Measurements from ENCODE around the gene GPER1.

The GPER1 gene

DNA sequence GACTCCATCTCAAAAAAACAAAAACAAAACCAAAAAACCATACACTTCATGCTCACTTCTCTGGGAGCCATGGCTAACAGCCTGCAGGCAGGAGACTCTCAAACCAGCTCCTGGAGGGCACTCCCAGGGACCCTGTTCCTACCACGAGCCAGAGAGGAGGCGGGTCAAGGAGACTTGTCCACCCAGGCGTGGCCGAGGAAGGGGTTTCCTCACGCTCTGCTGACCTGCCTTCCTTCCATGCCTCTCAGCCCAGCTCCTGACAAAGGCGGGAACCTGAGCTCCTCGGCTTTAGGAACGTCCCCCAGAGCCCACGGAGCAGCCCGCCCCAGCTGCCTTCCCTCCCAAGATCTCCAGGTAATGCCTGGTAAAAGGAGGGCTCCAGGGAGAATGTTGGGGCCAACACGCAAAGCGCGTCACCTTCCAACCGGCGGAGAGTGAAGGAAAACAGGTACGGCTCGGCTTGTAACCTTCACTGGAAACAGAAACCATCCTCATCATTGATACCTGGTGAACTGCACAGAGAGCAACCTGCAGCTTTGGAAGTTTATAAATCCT is 34.0 kb upstream of the GPER1 start:
- DNase-seq (ENCODE audit: low read depth in 2 of 2) = no peak

DNA sequence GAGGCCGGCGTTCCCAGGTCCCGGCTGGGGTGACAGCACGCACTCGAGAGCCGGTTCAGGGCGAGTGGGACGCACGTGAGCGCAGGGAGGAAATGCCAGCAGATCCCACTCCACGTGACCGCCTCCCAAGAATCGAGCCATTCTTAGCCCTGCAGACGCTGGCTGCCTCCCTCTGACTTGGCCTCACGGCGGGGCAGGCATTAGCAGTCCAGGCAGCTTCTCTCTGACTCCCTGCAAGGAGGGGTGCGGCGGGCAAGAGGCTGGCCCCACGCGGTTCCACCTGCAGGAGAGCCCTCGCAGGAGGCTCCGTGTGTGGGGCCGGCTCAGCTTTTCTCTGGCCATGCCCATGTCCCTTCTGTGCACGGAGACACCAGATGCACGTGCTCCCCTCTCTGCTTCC is 33.5 kb upstream of the GPER1 start:
- DNase-seq (ENCODE audit: low read depth in 2 of 2) = no peak

DNA sequence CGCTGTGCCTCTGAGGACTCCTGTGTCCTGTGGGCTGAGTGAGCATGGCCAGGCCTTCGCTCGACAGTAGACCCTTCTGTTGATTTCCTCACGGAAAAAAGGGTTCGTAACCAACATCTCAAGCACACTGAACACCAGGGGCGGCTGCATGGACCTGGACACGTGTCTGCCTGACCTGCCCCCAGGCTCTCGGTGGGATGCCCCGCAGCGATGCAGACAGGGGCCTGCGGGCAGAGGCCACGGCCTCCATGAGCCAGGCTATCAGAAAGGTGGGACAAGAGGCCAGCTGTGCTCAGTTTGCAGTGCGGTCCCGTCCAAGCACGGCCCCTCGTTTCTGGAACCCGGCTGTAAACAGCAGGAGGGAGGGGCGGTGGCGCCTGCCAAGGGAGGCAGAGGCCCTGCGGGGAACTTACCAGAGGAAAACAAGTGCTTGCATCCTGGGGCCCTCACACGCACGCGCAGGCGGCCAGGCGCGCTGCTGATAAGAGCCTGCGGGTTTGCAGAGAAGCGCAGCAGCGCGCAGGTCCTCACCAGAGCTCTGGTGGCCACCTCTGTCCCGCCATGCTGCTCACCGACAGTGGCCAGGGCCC is 33.0 kb upstream of the GPER1 start:
- DNase-seq (ENCODE audit: low read depth in 2 of 2) = no peak

DNA sequence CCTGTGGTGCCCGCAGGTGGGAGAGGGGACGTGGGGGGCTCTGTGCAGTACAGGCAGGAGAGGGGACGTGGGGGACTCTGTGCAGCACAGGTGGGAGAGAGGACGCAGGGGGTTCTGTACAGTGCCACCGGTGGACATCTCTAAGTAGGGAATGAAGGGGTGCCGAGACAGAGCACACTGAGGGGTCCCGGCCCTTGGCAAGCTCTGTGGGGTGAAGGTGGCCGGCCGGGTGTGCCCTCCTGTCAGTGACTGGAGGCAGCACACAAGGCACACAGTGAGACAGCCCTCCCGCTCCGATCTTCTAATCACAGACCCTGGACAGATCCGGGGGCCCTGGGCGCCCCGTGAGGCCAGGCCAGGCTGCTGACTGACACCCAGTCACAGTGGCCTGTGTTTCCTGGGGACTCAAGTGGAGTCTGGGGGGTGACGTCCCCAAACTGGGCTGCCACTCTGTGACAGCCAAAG is 32.4 kb upstream of the GPER1 start:
- DNase-seq (ENCODE audit: low read depth in 2 of 2) = no peak

DNA sequence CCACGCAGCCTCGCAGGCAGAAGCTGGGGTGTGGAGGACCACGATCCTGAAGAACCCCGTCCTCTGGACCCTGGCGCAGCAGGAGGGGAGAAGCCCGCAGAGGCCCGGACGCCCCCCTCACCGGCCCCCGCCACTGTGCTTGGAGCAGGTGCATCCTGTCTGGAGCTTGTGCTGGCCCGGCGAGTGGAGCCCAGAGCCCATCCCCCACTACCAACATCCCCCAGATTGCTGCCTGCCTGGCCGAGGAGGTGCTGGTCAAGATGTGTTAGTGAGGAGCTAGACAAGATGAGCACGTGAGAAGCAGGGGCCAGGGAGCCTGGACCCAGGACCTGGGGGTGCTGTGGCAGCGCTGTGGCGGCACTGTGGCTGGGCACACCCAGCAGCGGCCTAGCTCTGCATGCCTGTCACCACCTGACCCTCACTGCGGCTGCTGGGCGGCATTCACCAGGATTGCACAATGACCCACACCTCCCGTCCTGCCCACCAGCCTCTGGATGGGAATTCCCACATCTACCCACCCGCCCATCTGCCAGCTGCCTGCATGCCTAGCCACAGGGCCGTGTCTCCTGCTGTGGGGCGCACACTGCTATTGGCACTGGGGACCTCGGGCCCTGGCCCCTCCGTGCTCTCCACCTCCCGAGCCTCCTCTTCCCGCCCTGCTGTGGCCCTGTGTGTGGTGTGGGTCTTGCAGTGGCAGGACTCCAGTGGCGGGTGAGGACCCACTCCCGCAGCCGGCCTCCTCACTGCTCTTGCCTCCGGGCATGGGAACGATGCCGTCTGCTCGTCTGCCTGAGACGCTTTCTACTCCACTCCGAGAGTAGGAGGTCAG is 31.7 kb upstream of the GPER1 start:
- DNase-seq (ENCODE audit: low read depth in 2 of 2) = no peak

DNA sequence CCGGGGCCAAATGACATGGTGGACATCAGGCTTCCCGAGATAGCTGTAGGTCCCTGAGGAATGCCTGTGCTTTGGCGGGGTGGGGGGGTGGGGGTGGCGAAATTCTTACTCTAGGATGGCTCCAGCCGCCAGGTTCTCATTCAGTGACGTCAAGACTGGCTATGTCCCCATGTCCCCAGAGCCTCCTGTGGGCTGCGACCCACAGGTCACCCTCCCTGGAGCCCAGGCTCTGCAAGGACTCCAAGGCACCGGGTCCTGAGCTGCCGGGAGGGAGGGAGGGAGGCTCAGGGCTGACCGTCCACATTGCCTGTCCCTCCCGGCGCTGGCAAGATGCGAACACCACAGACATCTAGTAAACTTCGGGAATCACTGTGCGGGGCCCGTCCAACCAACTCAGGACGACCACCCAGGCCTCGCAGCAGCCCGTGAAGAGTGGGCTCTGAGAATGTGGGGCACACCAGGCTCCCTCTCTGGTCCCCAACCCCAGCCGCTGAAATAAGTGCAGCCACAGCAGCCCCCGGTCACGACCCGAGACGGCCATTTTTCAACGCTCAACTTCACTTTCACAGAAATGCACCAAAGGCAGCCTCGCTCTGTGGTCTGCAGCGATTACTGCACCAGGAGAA is 31.0 kb upstream of the GPER1 start:
- no peak for DNase-seq (ENCODE audit: low read depth in 2 of 2)

DNA sequence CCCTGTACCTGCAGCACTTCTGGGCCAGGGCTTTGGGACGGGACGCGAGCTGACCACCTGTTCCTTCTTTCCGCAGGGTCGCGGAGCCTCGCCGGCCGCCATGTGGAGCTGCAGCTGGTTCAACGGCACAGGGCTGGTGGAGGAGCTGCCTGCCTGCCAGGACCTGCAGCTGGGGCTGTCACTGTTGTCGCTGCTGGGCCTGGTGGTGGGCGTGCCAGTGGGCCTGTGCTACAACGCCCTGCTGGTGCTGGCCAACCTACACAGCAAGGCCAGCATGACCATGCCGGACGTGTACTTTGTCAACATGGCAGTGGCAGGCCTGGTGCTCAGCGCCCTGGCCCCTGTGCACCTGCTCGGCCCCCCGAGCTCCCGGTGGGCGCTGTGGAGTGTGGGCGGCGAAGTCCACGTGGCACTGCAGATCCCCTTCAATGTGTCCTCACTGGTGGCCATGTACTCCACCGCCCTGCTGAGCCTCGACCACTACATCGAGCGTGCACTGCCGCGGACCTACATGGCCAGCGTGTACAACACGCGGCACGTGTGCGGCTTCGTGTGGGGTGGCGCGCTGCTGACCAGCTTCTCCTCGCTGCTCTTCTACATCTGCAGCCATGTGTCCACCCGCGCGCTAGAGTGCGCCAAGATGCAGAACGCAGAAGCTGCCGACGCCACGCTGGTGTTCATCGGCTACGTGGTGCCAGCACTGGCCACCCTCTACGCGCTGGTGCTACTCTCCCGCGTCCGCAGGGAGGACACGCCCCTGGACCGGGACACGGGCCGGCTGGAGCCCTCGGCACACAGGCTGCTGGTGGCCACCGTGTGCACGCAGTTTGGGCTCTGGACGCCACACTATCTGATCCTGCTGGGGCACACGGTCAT is 30.3 kb upstream of the GPER1 start:
- no peak for DNase-seq (ENCODE audit: low read depth in 2 of 2)

DNA sequence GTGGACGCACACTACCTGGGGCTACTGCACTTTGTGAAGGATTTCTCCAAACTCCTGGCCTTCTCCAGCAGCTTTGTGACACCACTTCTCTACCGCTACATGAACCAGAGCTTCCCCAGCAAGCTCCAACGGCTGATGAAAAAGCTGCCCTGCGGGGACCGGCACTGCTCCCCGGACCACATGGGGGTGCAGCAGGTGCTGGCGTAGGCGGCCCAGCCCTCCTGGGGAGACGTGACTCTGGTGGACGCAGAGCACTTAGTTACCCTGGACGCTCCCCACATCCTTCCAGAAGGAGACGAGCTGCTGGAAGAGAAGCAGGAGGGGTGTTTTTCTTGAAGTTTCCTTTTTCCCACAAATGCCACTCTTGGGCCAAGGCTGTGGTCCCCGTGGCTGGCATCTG is 29.6 kb upstream of the GPER1 start:
- DNase-seq (ENCODE audit: low read depth in 2 of 2) = no peak

DNA sequence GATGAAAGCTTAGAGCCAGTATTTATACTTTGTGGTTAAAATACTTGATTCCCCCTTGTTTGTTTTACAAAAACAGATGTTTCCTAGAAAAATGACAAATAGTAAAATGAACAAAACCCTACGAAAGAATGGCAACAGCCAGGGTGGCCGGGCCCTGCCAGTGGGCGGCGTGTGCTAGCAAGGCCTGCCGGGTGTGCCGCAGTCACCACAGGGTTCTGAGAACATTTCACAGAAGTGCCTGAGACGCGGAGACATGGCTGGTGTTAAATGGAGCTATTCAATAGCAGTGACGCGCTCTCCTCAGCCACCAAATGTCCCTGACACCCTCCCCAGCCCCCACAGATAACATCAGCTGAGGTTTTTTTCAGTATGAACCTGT is 29.1 kb upstream of the GPER1 start:
- no peak for DNase-seq (ENCODE audit: low read depth in 2 of 2)

DNA sequence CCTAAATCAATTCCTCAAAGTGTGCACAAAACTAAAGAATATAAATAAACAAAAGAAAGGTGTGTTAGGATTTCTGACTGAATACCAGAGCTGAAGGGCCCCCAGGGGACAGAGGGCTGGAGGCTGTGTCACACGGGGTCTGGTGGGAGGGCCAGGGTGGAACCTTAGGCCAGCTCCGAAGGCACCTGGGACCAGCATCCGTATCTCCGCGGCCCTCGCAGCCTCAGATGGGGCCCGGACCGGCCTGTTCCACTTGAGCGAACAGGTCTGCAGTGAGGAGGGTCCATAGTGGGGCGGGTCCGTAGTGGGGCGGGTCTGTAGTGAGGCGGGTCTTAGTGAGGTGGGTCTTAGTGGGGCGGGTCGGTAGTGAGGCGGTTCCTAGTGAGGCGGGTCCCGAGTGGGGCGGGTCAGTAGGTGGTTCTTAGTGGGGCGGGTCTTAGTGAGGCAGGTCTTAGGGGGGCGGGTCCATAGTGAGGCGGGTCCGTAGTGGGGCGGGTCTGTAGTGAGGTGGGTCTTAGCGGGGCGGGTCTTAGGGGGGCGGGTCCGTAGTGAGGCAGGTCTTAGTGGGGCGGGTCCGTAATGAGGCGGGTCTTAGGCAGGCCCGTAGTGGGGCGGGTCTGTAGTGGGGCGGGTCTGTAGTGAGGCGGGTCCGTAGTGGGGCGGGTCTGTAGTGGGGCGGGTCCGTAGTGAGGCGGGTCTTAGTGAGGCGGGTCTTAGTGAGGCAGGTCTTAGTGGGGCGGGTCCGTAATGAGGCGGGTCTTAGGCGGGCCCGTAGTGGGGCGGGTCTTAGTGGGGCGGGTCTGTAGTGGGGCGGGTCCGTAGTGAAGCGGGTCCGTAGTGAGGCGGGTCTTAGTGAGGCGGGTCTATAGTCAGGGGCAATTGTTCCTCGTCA is 28.5 kb upstream of the GPER1 start:
- no peak for DNase-seq (ENCODE audit: low read depth in 2 of 2)

DNA sequence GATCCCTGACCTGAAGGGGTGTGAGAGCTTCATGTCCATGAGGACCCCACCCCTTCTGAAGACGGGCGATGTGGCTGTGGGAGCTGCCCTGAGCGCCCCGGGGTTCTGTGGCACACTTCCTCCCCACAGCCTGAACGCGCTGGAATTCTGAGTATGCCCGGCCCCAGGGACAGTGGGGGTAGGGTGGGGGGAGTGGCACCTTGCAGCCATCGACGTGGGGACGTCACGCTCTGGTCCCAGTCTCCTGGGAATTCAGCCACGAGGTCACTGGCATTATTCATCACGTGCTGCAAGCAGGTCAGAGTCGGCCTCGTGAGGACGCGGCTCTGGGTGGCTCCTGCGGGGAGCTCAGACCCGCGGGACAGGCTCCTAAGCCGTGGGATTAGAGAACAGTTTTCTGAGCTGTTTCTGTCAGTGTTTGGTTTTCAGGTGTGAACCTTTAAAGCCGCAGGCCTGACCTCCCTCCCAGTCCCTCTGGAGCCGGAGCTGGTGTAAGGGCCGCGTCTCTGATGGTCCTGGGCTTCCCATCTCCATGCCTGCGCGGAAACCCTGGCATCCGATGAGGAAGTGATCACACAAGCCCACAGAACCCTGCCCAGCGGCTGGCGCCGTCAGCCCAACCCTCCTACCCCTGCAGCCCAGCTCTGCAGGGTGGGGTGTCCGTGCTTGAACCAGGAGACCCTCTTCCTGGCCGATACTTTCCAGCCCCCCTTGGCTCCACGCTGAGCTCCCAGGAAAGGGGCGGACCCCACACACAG is 27.4 kb upstream of the GPER1 start:
- DNase-seq (ENCODE audit: low read depth in 2 of 2) = no peak

DNA sequence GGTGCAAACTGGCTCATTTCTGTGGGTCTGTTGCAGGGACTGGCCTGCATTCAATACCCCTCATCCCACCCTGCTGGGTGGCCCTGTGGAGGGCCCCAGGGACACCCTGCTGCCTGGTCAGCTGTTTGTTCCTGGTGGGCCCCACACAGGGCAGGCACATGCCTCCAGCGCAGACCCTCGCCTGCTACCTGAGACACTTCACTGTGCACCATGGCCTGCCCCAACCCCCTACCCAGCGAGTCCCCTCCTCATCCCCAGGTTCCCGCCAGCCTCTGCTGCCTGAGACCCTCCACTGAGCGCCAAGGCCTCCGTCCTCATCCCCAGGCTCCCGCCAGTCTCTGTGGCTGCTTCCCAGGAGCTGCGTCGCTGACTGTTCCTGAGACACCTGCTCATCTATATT is 26.7 kb upstream of the GPER1 start:
- DNase-seq (ENCODE audit: low read depth in 2 of 2) = no peak

DNA sequence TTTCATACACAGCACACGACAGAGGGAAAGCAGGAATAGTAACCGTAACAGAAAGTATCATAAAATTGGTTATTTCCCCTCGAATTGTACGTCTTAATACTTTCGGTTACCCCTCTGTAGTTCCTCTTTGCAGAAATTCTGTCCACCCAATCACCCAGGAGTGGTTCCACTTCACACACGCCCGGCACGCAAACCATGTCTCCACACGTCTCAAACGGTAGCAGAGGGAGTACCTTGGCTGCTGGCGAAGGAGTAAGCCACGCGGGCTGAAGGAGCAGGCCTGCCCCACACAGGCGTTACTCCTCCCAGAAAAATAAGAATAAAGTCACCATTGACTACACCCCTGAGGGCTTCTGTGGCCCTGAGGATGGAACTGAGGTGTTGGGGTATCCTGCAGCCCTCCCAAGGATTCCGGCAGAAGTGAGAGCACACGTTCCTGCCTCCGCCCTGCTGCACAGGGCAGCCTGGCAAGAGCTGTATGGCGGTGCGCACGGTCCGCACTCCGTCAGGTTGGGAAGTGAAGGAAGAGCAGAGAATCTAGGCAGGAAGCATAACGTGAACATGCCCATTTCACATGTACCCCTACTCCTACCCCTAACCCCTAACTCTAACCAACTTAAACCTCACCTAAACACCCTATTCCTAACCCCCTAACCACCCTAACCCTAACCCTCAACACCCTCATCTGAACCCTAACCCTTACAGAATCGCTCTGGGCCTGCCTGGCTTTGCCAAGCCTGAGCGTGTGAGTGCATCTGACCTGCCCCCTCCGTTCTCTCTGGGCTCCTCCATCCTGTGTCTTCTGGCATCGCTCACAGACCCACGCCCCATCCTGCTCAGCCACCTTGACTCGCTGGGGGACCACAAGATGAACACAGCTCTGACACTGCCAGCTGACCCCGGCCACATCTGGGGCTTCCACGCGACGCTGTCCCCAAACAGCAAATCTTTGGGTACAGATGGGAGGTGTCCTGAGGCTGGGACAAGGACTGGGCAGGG is 25.3 kb upstream of the GPER1 start:
- DNase-seq (ENCODE audit: low read depth in 2 of 2) = no peak

DNA sequence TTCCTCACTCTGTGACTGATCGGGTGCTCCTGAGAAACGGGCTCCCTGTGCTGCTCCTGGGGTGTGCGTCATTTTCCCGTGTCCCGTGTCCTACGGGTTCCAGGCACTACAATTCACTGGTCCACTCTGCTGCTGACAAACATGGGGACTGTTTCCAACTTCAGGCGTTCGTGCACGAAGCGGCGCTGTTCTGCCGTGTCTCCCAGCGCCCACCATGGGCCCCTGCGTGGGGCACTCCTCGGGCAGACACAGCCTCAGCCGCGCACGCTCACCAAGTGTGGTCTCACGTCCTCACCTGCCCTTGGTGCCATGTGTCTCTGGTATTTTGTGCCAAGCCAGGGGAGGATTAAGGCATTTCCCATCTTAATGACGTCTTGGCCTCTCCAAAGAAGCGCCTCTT is 24.6 kb upstream of the GPER1 start:
- DNase-seq (ENCODE audit: low read depth in 2 of 2) = no peak

DNA sequence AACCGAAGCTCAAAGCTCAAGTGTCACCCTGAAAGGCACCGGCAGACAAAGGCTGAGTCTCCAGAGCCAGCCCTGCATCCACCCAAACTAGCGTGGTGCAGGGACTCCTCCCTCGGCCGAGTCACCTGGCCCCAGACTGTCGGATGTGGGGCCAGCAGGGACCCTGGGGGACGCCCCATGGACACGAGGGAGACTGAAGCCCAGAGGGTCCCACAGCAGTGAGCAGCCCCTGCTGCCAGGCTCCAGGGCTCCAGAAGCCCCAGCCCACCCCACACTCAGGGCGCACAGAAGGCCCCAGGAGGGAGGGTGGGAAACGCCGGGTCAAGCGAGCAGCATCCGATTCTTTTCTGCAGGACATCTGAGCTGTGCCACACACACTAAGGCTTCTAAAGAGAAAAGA is 23.3 kb upstream of the GPER1 start:
- no peak for DNase-seq (ENCODE audit: low read depth in 2 of 2)

DNA sequence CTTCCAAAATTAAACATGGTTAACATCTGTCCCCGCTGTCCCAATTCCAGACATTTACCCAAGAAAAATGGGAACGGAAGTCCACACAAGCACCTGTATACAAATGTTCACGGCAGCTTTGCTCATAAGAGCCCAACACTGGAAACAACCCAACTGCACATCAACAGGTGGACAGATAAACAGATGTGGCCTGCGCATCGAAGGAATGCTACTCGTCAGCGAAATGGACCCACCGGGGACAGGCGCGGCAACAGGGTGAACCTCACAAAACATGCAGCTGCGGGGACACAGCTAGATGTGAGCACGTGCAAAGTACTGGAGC is 22.7 kb upstream of the GPER1 start:
- DNase-seq (ENCODE audit: low read depth in 2 of 2) = no peak

DNA sequence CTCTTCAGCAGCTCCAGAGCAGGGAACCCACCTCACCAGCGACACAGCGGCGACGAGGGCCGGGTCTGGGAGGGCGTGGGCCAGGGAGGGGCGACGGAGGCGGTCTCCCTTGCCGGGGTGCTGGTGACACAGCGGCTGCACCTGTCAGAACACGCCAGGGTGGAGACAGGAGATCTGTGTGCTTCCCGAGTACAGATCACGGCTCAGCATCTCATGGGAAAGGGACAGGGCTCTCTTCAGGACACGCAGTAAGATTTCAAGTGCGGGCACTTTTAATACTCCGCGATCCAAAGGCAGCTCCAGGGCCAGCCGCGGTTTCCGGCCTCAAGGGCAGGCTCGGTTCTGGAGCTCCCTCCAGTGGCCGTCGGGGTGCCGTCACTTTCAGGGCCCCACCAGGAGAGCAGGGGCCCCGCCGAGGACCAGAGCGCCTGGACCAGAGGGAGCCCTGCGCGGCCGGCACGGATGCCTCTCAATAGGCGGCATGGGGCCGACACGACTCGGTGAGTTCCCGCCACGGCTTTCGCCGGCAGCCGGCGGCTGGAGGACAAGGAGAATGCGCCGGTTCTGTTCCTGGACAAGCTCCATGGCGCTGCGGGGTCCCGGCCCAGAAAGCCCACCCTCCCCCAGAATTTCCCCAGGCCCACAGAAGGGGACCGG is 22.2 kb upstream of the GPER1 start:
- peak; percentile 50 to 54 for DNase-seq (ENCODE audit: low read depth in 2 of 2)

DNA sequence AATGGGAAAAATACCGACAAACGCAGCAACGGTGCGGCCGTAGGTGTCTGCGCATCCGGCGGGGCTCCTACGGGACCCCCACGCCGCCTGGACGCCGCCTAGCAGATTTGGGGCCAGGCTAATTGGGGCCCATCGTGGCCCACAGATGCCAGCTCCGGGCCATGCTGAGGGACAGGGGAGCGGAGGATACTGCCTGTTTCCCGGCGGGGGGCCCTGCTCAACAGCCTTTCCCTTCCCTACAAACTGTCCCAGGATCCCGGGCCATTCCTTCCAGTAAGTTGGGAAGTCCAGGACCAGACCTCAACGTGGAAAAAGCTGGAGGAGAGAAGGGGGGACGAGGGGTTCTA is 21.7 kb upstream of the GPER1 start:
- no peak for DNase-seq (ENCODE audit: low read depth in 2 of 2)

DNA sequence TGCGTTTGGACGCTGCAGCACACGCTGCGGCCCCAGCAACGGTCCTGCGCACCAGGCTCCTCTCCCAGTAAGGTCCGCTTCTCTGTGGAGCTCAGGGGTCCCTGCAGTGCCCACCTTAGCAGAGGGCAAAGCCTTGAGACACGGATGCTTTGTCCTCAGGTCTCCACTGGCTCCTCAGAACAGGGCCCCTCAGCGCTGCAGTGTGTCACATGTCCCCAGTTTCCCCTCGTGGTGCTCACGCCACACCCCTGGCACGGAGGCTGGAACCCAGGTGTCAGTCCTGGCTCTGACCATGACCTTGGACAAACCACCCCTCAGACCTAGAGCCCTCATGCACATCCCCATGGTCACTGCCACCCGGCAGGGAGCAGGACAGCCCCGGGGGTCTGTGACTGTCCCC is 19.9 kb upstream of the GPER1 start:
- DNase-seq (ENCODE audit: low read depth in 2 of 2) = no peak

Data from stimulated activated CD8-positive, alpha-beta memory T cell treated with anti-CD3 and anti-CD28 coated beads, Interleukin-15, amount 100 ng/mL, for 4 hours (primary cell).